Vagina (tissue), 2 donors: ENCODE measurements around the gene PACRG. TPM values are rescaled to one million over a fixed set of nuclear protein-coding genes. Genes with fewer than 3 reads are reported as not detected.

Experiments used
- DNase-seq, 2 donors: peaks; one replicate each; pipeline ENCODE4 v3.0.0-alpha.2; 2017; ENCODE audit errors: extremely low spot score in 2 of 2
- H3K27ac ChIP-seq: fragments of 200-600 bp; sonication (generic); one replicate; pipeline ENCODE4 v1.5.1; 2019
- H3K27me3 ChIP-seq: fragments of 200-600 bp; sonication (generic); one replicate; pipeline ENCODE4 v1.5.1; 2019
- H3K36me3 ChIP-seq, 2 donors: fragments of 200-600 bp; sonication (generic); one replicate each; pipeline ENCODE4 v1.5.1; 2017 to 2019
- H3K4me1 ChIP-seq: fragments of 200-600 bp; sonication (generic); one replicate; pipeline ENCODE4 v1.5.1; 2019
- H3K4me3 ChIP-seq, 2 donors: fragments of 200-600 bp; sonication (generic); 1 replicate in 1 of 2; 2 replicates in 1 of 2; pipeline ENCODE4 v1.5.1; 2016 to 2019
- H3K9me3 ChIP-seq: fragments of 200-600 bp; sonication (generic); one replicate; pipeline ENCODE4 v1.5.1; 2019
- POLR2A ChIP-seq, 2 donors: fragments of 450-650 bp; IDR thresholded peaks; one replicate each; pipeline ENCODE4 v1.6.1; 2017; ENCODE audit warnings: antibody characterized with exemption in 2 of 2, mild to moderate bottlenecking in 2 of 2, moderate library complexity in 2 of 2
- POLR2AphosphoS5 ChIP-seq, 2 donors: sonication (generic); formaldehyde crosslinking; IDR thresholded peaks; one replicate each; pipeline ENCODE4 v1.9.0; 2017; ENCODE audit warnings: antibody characterized with exemption in 2 of 2, mild to moderate bottlenecking in 2 of 2, low read depth in 1 of 2; ENCODE audit not compliant: insufficient read depth in 1 of 2
- intact Hi-C: fragments of 100-400 bp; cut with DNase I; formaldehyde crosslinking; loops from one replicate; pipeline ENCODE4 v1.15.1; 2023
- total RNA-seq: library from RNA; depleted of rRNA; stranded (reverse); fragments of >200 nt; gene quantifications from one replicate; pipeline ENCODE4 v1.2.3, GENCODE V29; 2016
- TF ChIP-seq, protein P1 (sequence below), 3 experiments: fragments of 450-650 bp in 2 of 3; fragments of 200-600 bp in 1 of 3; sonication (generic) in 1 of 3; IDR thresholded peaks; one replicate each; pipeline ENCODE4 v1.5.1; 2017 to 2019; ENCODE audit warnings: antibody characterized with exemption in 3 of 3, mild to moderate bottlenecking in 2 of 3, moderate library complexity in 2 of 3

The PACRG gene
- total RNA-seq, 1 donor from 2014 or later, result not detected

DNA sequence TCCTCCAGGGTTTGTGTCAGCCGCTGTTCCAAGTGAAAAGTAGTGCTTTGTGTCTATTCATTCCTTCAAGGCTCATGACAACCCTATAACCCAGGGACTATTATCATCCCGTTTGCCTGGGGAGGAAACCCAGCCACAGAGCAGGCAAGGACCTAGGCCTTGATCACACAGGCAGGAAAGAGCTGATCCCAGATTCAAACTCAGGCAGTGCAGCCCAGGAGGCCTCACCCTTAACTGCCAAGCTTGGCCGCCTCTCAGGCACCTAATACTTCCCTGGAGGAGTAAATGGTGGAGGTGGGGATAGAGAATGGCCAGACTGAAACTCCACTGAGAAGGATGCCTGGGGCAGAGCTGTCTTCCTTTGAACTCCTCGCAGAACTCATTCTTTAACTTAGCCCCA, 471.6 kb downstream of the PACRG start:
- H3K9me3 ChIP-seq, result no peaks in the 10 kb centered on the region
- intact Hi-C loops, result no loop called here
- H3K4me1 ChIP-seq, result no peaks in the 10 kb centered on the region
- H3K27ac ChIP-seq, result no peak overlapping the region
- H3K36me3 ChIP-seq, result no peaks in the 10 kb centered on the region
- TF ChIP-seq POLR2AphosphoS5 (IDR thresholded peaks at IDR 0.05; ENCODE audit: insufficient read depth in 1 of 2, low read depth in 1 of 2), result no peak
- TF ChIP-seq, protein P1, sequence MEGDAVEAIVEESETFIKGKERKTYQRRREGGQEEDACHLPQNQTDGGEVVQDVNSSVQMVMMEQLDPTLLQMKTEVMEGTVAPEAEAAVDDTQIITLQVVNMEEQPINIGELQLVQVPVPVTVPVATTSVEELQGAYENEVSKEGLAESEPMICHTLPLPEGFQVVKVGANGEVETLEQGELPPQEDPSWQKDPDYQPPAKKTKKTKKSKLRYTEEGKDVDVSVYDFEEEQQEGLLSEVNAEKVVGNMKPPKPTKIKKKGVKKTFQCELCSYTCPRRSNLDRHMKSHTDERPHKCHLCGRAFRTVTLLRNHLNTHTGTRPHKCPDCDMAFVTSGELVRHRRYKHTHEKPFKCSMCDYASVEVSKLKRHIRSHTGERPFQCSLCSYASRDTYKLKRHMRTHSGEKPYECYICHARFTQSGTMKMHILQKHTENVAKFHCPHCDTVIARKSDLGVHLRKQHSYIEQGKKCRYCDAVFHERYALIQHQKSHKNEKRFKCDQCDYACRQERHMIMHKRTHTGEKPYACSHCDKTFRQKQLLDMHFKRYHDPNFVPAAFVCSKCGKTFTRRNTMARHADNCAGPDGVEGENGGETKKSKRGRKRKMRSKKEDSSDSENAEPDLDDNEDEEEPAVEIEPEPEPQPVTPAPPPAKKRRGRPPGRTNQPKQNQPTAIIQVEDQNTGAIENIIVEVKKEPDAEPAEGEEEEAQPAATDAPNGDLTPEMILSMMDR (IDR thresholded peaks at IDR 0.05), result no peak
- no peak for TF ChIP-seq POLR2A (IDR thresholded peaks at IDR 0.05)
- no peak for DNase-seq
- no peaks in the 10 kb centered on the region for H3K27me3 ChIP-seq
- no peak overlapping the region for H3K4me3 ChIP-seq

DNA sequence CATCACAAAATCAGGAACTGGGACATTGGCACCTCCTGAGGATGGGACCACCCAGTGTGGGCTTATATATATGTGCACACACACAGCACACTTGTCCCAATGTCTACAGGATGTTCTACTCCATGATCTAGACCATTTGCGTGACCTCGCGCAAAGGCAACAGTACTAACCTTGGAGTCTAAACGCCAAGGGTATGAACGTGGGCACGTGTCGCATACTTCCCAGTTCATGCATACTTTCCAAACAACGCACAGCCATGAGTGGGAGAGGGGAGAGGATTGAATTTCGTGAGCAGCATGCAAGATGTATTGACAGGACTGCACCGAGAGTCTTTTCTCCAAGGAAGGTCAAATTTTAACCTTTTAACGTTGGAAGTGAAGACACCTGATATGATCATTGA, 472.5 kb downstream of the PACRG start:
- Histone ChIP-seq H3K9me3 (no peaks in the 10 kb centered on the region), H3K4me1 (no peaks in the 10 kb centered on the region), H3K27ac (no peak overlapping the region), H3K27me3 (no peaks in the 10 kb centered on the region), H3K36me3 (no peaks in the 10 kb centered on the region), H3K4me3 (no peak overlapping the region)
- intact Hi-C loops, result no loop called here
- no peak for TF ChIP-seq POLR2AphosphoS5 (IDR thresholded peaks at IDR 0.05; ENCODE audit: insufficient read depth in 1 of 2, low read depth in 1 of 2)
- DNase-seq, result no peak

DNA sequence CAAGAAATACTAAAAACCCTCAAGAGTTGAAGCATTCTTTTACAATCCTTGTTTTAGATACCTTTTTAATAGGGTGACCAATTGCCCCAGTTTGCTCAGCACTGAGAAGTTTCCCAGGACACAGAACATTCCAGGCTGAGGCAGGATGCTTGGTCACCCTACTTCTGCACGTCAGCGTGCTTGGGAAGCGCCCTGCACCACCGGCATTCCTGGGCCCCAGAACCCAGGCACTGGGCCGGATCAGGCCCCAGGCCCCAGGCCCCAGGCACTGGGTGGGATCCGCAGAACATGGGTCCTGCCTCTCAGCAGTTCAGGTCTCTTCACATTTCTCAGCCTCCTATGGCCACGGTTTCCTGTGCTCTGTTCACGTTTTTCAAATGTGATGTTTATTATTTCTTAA, 472.9 kb downstream of the PACRG start:
- H3K36me3 ChIP-seq, result no peaks in the 10 kb centered on the region
- no peak overlapping the region for H3K4me3 ChIP-seq
- no peaks in the 10 kb centered on the region for H3K4me1 ChIP-seq
- no peaks in the 10 kb centered on the region for H3K9me3 ChIP-seq
- no peak overlapping the region for H3K27ac ChIP-seq
- no peak for TF ChIP-seq POLR2AphosphoS5 (IDR thresholded peaks at IDR 0.05; ENCODE audit: insufficient read depth in 1 of 2, low read depth in 1 of 2)
- TF ChIP-seq, protein P1 (IDR thresholded peaks at IDR 0.05), result no peak
- TF ChIP-seq POLR2A (IDR thresholded peaks at IDR 0.05), result no peak
- no peak for DNase-seq
- intact Hi-C loops, result no loop called here
- H3K27me3 ChIP-seq, result no peaks in the 10 kb centered on the region

DNA sequence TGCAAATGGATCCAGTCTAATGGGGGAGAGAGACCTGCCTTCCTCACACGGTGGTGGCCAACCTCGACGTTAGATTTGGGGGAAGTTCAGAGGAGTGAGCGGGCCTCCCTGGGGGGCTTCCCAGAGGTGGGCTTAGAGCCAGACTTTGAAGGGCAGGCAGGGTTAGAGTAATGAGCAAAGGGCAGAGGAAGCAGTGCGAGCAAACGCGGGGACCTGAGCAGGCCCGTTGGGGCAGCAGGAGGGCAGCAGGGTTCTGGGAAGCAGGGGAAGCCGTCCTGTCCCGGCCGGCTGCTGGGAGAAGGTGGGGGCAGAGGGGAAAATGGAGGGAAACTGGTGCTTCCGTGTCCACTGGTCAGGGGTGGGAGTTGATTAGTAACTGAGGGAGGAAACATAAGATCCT, 474.1 kb downstream of the PACRG start:
- Histone ChIP-seq H3K4me1 (no peaks in the 10 kb centered on the region), H3K4me3 (no peak overlapping the region), H3K36me3 (no peaks in the 10 kb centered on the region), H3K27me3 (no peaks in the 10 kb centered on the region), H3K9me3 (no peaks in the 10 kb centered on the region), H3K27ac (no peak overlapping the region)
- DNase-seq, result no peak
- intact Hi-C loops, result no loop called here
- TF ChIP-seq POLR2AphosphoS5 (IDR thresholded peaks at IDR 0.05; ENCODE audit: insufficient read depth in 1 of 2, low read depth in 1 of 2) (no peak), POLR2A (IDR thresholded peaks at IDR 0.05) (no peak)
- TF ChIP-seq, protein P1 (IDR thresholded peaks at IDR 0.05), result no peak

DNA sequence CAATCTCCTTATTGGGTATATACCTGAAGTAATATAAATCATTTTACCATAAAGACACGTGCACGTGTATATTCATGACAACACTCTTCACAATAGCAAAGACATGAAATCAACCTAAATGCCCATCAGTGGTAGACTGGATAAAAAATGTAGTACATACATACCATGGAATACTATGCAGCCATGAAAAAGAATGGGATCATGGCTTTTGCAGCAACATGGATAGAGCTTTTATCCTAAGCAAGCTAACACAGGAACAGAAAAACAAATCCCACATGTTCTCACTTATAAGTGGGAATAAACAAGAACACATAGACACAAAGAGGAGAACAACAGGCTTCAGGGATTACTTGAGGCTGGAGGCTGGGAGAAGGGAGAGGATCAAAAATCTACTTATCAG, 478.4 kb downstream of the PACRG start:
- Histone ChIP-seq H3K27me3 (no peaks in the 10 kb centered on the region), H3K9me3 (no peaks in the 10 kb centered on the region), H3K36me3 (no peaks in the 10 kb centered on the region), H3K4me1 (no peaks in the 10 kb centered on the region), H3K4me3 (no peak overlapping the region), H3K27ac (no peak overlapping the region)
- intact Hi-C loops, result no loop called here
- TF ChIP-seq, protein P1 (IDR thresholded peaks at IDR 0.05), result no peak
- TF ChIP-seq POLR2A (IDR thresholded peaks at IDR 0.05) (no peak), POLR2AphosphoS5 (IDR thresholded peaks at IDR 0.05; ENCODE audit: insufficient read depth in 1 of 2, low read depth in 1 of 2) (no peak)
- DNase-seq, result no peak
